ENCODE results near the gene CECR2.

The CECR2 gene

GRCh38 chr22:17542452-17542851 is 173.2 kb downstream of the CECR2 start:
- Histone ChIP-seq H3K9me3 (ENCODE audit: low read length) (no peaks in the 10 kb centered on the region), H3K4me2 (ENCODE audit: low read length) (no peak overlapping the region), H4K20me1 (ENCODE audit: insufficient read depth, low read length) (no peaks in the 10 kb centered on the region), H3K27ac (ENCODE audit: low read depth, low read length, poor library complexity, severe bottlenecking) (no peak overlapping the region), H3K27me3 (ENCODE audit: insufficient read depth, low read length) (no peaks in the 10 kb centered on the region), H3K9ac (ENCODE audit: low read length) (no peak overlapping the region), H3K9me2 (ENCODE audit: low read depth, low read length) (no peaks in the 10 kb centered on the region), H3F3A (ENCODE audit: insufficient read depth, low read length) (no peaks in the 10 kb centered on the region), H3K4me1 (ENCODE audit: insufficient read depth, low read length, severe bottlenecking) (no peaks in the 10 kb centered on the region), H3K79me2 (ENCODE audit: insufficient read depth, low read length) (no peaks in the 10 kb centered on the region), H3K4me3 (ENCODE audit: low read depth, low read length, poor library complexity, severe bottlenecking) (no peak overlapping the region), H3K36me3 (ENCODE audit: insufficient read depth, low read length) (no peaks in the 10 kb centered on the region), H2AFZ (ENCODE audit: low read length) (no peak overlapping the region)
- TF ChIP-seq EZH2 (IDR thresholded peaks at IDR 0.05; ENCODE audit: borderline replicate concordance, low read length) (no peak), CTCF (IDR thresholded peaks at IDR 0.05; ENCODE audit: low read length) (no peak)

- H3K9ac ChIP-seq (ENCODE audit: low read length), result no peak overlapping the region
- no peaks in the 10 kb centered on the region for H3K4me1 ChIP-seq (ENCODE audit: insufficient read depth, low read length, severe bottlenecking)
- no peak overlapping the region for H2AFZ ChIP-seq (ENCODE audit: low read length)
- H3K27me3 ChIP-seq (ENCODE audit: insufficient read depth, low read length), result no peaks in the 10 kb centered on the region
- H3K9me2 ChIP-seq (ENCODE audit: low read depth, low read length), result no peaks in the 10 kb centered on the region
- no peak for TF ChIP-seq CTCF (IDR thresholded peaks at IDR 0.05; ENCODE audit: low read length)
- no peak for TF ChIP-seq EZH2 (IDR thresholded peaks at IDR 0.05; ENCODE audit: borderline replicate concordance, low read length)
- no peak overlapping the region for H3K27ac ChIP-seq (ENCODE audit: low read depth, low read length, poor library complexity, severe bottlenecking)
- no peaks in the 10 kb centered on the region for H3F3A ChIP-seq (ENCODE audit: insufficient read depth, low read length)
- no peaks in the 10 kb centered on the region for H3K79me2 ChIP-seq (ENCODE audit: insufficient read depth, low read length)
- no peak overlapping the region for H3K4me3 ChIP-seq (ENCODE audit: low read depth, low read length, poor library complexity, severe bottlenecking)
- H3K9me3 ChIP-seq (ENCODE audit: low read length), result no peaks in the 10 kb centered on the region
- no peaks in the 10 kb centered on the region for H3K36me3 ChIP-seq (ENCODE audit: insufficient read depth, low read length)
- H4K20me1 ChIP-seq (ENCODE audit: insufficient read depth, low read length), result no peaks in the 10 kb centered on the region
- H3K4me2 ChIP-seq (ENCODE audit: low read length), result no peak overlapping the region
Observed at GRCh38 chr22:17548010-17548755, 178.9 kb downstream of the CECR2 start.

GRCh38 chr22:17548756-17549035 is 179.4 kb downstream of the CECR2 start:
- Histone ChIP-seq H3K36me3 (ENCODE audit: insufficient read depth, low read length) (no peaks in the 10 kb centered on the region), H3K4me2 (ENCODE audit: low read length) (no peak overlapping the region), H3K4me3 (ENCODE audit: low read depth, low read length, poor library complexity, severe bottlenecking) (no peak overlapping the region), H3K27ac (ENCODE audit: low read depth, low read length, poor library complexity, severe bottlenecking) (no peak overlapping the region), H2AFZ (ENCODE audit: low read length) (no peak overlapping the region), H3K27me3 (ENCODE audit: insufficient read depth, low read length) (no peaks in the 10 kb centered on the region), H3K9me2 (ENCODE audit: low read depth, low read length) (no peaks in the 10 kb centered on the region), H4K20me1 (ENCODE audit: insufficient read depth, low read length) (no peaks in the 10 kb centered on the region), H3K79me2 (ENCODE audit: insufficient read depth, low read length) (no peaks in the 10 kb centered on the region), H3F3A (ENCODE audit: insufficient read depth, low read length) (no peaks in the 10 kb centered on the region), H3K4me1 (ENCODE audit: insufficient read depth, low read length, severe bottlenecking) (no peaks in the 10 kb centered on the region), H3K9me3 (ENCODE audit: low read length) (no peaks in the 10 kb centered on the region), H3K9ac (ENCODE audit: low read length) (no peak overlapping the region)
- TF ChIP-seq CTCF (IDR thresholded peaks at IDR 0.05; ENCODE audit: low read length) (no peak), EZH2 (IDR thresholded peaks at IDR 0.05; ENCODE audit: borderline replicate concordance, low read length) (no peak)
